OCI-LY3 (cell line): ENCODE results near the gene DPY19L1.
"Not testable (repeated sequence)": the region's sequence is repeated elsewhere in the genome, so short reads cannot be mapped to it uniquely, and the experiment has no call there.

Source experiments
- EZH2phosphoT487 ChIP-seq: fragments of 200-600 bp; shearing (Covaris generic); IDR thresholded peaks from 2 replicates; pipeline ENCODE4 v1.6.1; 2018; ENCODE audit warnings: antibody characterized with exemption, mixed run types, low read depth
- TF ChIP-seq, protein P1 (sequence below): fragments of 200-600, 300-600 bp; sonication (generic); IDR thresholded peaks from 2 replicates; pipeline ENCODE4 v1.5.1; 2014; ENCODE audit warnings: antibody characterized with exemption, low read length, low read depth

- TF ChIP-seq, protein P1, sequence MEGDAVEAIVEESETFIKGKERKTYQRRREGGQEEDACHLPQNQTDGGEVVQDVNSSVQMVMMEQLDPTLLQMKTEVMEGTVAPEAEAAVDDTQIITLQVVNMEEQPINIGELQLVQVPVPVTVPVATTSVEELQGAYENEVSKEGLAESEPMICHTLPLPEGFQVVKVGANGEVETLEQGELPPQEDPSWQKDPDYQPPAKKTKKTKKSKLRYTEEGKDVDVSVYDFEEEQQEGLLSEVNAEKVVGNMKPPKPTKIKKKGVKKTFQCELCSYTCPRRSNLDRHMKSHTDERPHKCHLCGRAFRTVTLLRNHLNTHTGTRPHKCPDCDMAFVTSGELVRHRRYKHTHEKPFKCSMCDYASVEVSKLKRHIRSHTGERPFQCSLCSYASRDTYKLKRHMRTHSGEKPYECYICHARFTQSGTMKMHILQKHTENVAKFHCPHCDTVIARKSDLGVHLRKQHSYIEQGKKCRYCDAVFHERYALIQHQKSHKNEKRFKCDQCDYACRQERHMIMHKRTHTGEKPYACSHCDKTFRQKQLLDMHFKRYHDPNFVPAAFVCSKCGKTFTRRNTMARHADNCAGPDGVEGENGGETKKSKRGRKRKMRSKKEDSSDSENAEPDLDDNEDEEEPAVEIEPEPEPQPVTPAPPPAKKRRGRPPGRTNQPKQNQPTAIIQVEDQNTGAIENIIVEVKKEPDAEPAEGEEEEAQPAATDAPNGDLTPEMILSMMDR, result not testable (repeated sequence)
- not testable (repeated sequence) for TF ChIP-seq EZH2phosphoT487
Observed at GRCh38 chr7:34935735-34936165, 101.5 kb downstream of the DPY19L1 start.
